Lung (tissue), 12 donors: Measurements from ENCODE around the gene FBLIM1. TPM values are rescaled to one million over a fixed set of nuclear protein-coding genes. Genes with fewer than 3 reads are reported as not detected.

Experiments used
- ATAC-seq: fragments of 200-7000 bp; cut with Tn5 transposase; one replicate; pipeline ENCODE4 v1.9.1; 2020; ENCODE audit warnings: moderate number of reproducible peaks; ENCODE audit not compliant: insufficient read depth, low FRiP score
- DNase-seq, 3 donors: peaks; one replicate each; pipeline ENCODE4 v3.0.0-alpha.2; 2013 to 2017
- H3K27ac ChIP-seq, 2 donors: one replicate each; pipeline ENCODE4 v1.5.1; 2013; ENCODE audit warnings: mild to moderate bottlenecking in 2 of 2, moderate library complexity in 2 of 2, control low read depth in 1 of 2, inconsistent platforms in 1 of 2, low read depth in 1 of 2, low read length in 1 of 2
- H3K27me3 ChIP-seq, 3 donors: one replicate each; pipeline ENCODE4 v1.5.1; 2013; ENCODE audit warnings: low read length in 2 of 3; ENCODE audit not compliant: control insufficient read depth in 3 of 3, insufficient read depth in 3 of 3
- H3K36me3 ChIP-seq, 4 donors: one replicate each; pipeline ENCODE4 v1.5.1; 2013; ENCODE audit warnings: low read length in 4 of 4, mild to moderate bottlenecking in 1 of 4, moderate library complexity in 1 of 4; ENCODE audit not compliant: control insufficient read depth in 4 of 4, insufficient read depth in 4 of 4
- H3K4me1 ChIP-seq, 5 donors: one replicate each; pipeline ENCODE4 v1.5.1; 2013; ENCODE audit warnings: low read length in 5 of 5, mild to moderate bottlenecking in 2 of 5, moderate library complexity in 1 of 5; ENCODE audit not compliant: control insufficient read depth in 5 of 5, insufficient read depth in 5 of 5
- H3K4me3 ChIP-seq: one replicate; pipeline ENCODE4 v1.5.1; 2013; ENCODE audit warnings: mild to moderate bottlenecking, control low read depth, moderate library complexity
- H3K9ac ChIP-seq, 2 donors: one replicate each; pipeline ENCODE4 v1.5.1; 2013; ENCODE audit warnings: low read length in 2 of 2, control low read depth in 1 of 2; ENCODE audit not compliant: insufficient read depth in 1 of 2
- H3K9me3 ChIP-seq, 4 donors: one replicate each; pipeline ENCODE4 v1.5.1; 2013; ENCODE audit warnings: low read length in 3 of 4, mild to moderate bottlenecking in 1 of 4, moderate library complexity in 1 of 4; ENCODE audit not compliant: control insufficient read depth in 4 of 4, insufficient read depth in 3 of 4
- CTCF ChIP-seq: IDR thresholded peaks from 2 replicates; pipeline ENCODE4 v1.5.1; 2012; ENCODE audit warnings: mild to moderate bottlenecking; ENCODE audit errors: control extremely low read depth, extremely low read depth
- WGBS, 2 donors: extraction: QIAGEN DNeasy Blood & Tissue Kit; methylation state at CpG; one replicate each; pipeline ENCODE4 v1.1.7; 2013; 5-methylcytosine and 5-hydroxymethylcytosine counted together
- polyA plus RNA-seq, 2 donors: library from polyadenylated mRNA; stranded (reverse); fragments of 200-250 nt; gene quantifications; one replicate each; pipeline ENCODE4 v1.2.1, GENCODE V29; 2013
- total RNA-seq, 2 donors: library from RNA; depleted of rRNA in 1 of 2; stranded (reverse); fragments of >200 nt in 1 of 2; gene quantifications; one replicate each; pipeline ENCODE4 v1.2.1, GENCODE V29; 2014 to 2021
- donor health status: control.
- donor health status: control.
- donor health status: Bipolar disorder and iron deficiency.
- donor health status: healthy.
- donor health status: DM: yes; HTN: yes; CAD: no.

Gene FBLIM1
- total and polyA plus RNA-seq, 4 donors: 15.8 to 55.0 (median 31.8) TPM

GRCh38 chr1:15714406-15715136, 44.0 kb upstream of the FBLIM1 start:
- H3K27ac ChIP-seq: peak overlapping the region; percentile 29 to 60
- DNase-seq (peak; percentile 92 to 98 (median 97)), ATAC-seq (peak; percentile 39)
- H3K4me1 ChIP-seq: peaks cover 3 to 46% (median 19%) of the 10 kb centered on the region in 5 donors
- H3K36me3 ChIP-seq: peaks cover 5 to 31% (median 28%) of the 10 kb centered on the region in 4 donors
- H3K4me3 ChIP-seq: no peak overlapping the region
- H3K9ac ChIP-seq: no peak overlapping the region
- 56 to 83% methylated on average over 4 of the region's 4 CpGs for WGBS, 2 donors
- TF ChIP-seq CTCF: no peak
- H3K27me3 ChIP-seq: no peaks in the 10 kb centered on the region
- no peaks in the 10 kb centered on the region for H3K9me3 ChIP-seq

- Histone ChIP-seq H3K4me1 (peaks cover 3 to 46% (median 19%) of the 10 kb centered on the region in 5 donors), H3K27ac (peak overlapping the region; percentile 29 to 82), H3K36me3 (peaks cover 5 to 45% (median 42%) of the 10 kb centered on the region in 4 donors), H3K9ac (no peak overlapping the region), H3K9me3 (no peaks in the 10 kb centered on the region), H3K27me3 (no peaks in the 10 kb centered on the region), H3K4me3 (no peak overlapping the region)
- peak; percentile 48 to 67 (median 66) for DNase-seq
- WGBS, 2 donors: 77 to 87% methylated on average over 11 of the region's 11 CpGs
- peak; percentile 36 for ATAC-seq
- TF ChIP-seq CTCF: no peak
Measured at GRCh38 chr1:15717418-15718125, 41.0 kb upstream of the FBLIM1 start.

GRCh38 chr1:15718199-15718601, 40.4 kb upstream of the FBLIM1 start:
- no peak for DNase-seq
- H3K4me1 ChIP-seq: peaks cover 3 to 46% (median 19%) of the 10 kb centered on the region in 5 donors
- no peaks in the 10 kb centered on the region for H3K27me3 ChIP-seq
- ATAC-seq: no peak
- no peak for TF ChIP-seq CTCF
- H3K9me3 ChIP-seq: no peaks in the 10 kb centered on the region
- no peak overlapping the region for H3K4me3 ChIP-seq
- H3K9ac ChIP-seq: no peak overlapping the region
- peaks cover 5 to 47% (median 46%) of the 10 kb centered on the region in 4 donors for H3K36me3 ChIP-seq
- H3K27ac ChIP-seq: peak overlapping the region; percentile 29 to 82
- 82 to 84% methylated on average over 8 of the region's 8 CpGs for WGBS, 2 donors
